Measurements from ENCODE around the gene MTUS2.

Gene MTUS2

DNA sequence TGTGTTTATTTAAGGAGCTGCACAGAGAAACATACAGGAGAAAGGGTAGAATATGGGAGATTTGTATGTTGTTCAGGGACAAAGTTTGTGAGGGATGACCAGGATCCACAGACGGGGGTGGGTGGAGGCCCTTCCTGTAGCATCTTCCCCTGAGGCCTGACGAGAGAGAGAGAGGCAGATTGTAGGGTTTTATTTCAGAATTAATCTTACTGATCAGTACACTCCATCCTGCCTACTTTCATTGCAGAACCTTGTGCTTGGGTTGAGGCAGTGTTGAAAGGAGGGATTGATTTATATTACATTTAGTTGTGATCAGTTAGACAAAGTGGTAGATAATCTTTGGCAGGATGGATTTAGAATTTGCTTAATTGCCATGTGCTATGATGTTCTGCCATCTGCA lies 39.6 kb downstream of the MTUS2 start:
- DNase-seq, result no peak

DNA sequence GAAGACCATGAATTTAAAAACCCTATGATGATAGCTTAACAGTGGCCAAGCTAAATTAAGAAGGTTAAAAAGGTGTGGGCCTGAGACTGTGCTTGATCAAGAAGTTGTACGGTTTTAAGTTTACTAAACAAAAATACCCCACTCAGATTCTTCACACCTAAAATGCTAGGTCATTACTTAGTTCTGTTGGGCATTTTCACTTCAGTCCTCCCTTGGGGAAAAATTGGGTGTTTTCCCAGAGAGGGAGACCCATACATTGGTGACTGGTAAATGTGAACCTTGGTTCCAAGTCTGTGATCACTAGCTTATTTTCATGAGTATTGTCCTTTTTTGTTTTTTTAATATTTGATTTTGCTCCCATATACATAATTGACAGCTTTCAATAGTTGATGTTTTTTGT lies 44.4 kb downstream of the MTUS2 start:
- DNase-seq, result no peak

DNA sequence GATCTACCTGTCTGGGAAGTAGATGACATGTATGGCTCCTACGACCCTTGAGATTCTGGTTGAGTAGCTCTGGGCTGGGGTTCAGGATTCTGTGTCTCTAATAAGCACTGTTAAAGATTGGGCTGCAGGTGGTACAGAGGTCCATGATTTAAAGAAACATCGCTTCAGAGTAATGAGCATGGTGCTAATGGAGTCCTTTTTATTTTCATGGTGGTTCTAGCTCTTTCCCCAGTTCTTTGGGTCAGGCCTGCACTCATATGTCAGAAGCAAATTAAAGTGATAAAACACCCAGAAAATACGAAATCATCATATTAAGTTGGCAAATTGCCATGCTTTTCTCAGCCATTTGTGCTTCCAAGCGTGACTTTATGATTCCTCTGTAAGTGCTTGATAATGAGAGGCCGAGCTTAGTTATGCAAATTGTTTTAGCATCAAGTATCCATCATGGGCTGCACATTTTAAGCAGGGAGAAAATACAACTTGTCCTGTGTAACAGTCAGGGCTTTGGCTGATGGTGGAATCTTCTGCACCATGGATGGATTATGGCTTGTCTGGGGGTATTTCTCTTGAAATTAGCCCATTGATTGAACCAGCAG lies 45.1 kb downstream of the MTUS2 start:
- DNase-seq, result no peak

DNA sequence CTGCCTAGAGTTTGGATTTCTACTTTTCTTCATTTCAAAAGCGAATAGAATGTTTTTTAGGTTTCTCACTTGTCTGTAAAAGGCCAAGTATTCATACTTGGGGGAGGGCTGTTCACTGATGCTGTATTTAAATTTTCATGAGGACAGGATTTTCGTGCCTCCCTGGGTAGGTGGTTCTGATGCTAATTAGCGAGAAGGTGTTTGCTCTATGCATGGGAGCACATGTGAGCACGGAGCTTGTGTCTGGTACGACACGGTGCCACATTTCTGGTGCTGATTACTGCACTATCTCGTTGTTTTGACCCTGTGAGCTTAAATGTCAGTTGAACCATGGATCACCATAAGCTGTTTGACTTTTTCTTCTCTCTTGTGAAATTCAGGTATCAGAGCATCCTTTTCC lies 45.8 kb downstream of the MTUS2 start:
- no peak for DNase-seq

DNA sequence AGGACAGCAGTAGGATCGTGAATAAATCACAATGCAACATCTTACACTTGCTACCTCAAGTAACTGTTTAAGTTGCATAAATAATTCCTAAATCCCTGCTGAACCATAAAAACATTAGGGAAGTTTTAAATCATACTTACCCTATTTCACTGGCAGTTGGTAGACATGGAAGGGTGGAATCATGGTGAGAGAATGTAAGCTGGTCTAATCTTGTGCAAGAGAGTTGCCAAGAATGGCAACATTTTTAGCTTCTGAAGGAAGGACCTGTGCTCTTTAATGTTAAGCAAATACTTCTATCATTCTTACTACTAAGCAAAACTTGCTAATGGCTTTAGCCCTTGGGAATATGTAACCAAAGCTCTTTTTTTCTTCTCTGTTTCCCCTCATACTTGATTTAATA lies 46.8 kb downstream of the MTUS2 start:
- no peak for DNase-seq

DNA sequence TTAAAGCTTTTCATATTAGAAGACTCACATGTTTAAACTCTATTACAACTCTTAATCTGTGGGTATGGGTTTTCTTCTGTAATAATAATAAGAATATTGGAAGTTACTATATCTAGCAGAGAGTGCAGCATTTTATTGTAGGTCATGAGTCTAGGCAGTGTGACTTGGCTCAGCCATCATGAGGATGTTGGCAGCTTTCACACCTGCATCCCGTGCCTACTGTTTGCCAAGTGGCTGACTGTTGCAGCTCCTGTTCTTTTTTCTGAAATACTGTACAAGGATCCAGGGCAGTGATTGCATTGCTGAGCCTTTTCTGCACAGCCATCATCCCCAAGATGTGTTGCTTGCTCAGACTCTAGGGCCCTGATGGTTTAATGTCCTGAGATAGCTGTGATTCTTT lies 47.4 kb downstream of the MTUS2 start:
- no peak for DNase-seq

DNA sequence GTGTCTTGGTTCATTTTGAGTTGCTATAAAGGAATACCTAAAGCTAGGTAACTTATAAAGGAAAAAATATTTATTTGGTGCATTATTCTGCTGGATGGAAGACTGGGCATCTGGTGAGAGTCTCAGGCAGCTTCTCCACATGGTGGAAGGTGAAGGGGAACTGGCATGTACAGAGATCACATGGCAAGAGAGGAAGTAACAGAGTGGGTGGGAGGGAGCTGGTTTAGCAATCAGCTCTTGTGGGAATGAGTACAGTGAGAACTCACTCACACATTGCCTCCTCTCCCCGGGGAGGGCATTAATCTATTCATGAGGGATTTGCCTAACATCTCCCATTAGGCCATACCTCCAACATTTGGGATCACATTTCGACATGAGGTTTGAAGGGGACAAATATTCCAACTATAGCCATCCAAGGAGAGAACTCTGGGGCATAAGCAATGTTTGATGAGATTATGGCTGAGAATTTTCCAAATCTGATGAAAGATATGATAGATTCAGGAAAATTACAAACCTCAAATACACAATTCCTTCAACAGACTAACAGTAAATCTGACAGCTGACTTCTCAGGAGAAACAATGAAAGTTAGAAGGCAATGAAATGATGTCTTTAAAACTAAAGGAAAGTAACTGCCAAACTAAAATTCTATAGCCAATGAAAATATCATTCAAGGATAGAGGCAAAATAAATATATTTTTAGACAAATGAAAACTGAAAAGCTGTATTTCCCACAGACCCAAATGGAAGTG lies 52.5 kb downstream of the MTUS2 start:
- DNase-seq, result no peak

DNA sequence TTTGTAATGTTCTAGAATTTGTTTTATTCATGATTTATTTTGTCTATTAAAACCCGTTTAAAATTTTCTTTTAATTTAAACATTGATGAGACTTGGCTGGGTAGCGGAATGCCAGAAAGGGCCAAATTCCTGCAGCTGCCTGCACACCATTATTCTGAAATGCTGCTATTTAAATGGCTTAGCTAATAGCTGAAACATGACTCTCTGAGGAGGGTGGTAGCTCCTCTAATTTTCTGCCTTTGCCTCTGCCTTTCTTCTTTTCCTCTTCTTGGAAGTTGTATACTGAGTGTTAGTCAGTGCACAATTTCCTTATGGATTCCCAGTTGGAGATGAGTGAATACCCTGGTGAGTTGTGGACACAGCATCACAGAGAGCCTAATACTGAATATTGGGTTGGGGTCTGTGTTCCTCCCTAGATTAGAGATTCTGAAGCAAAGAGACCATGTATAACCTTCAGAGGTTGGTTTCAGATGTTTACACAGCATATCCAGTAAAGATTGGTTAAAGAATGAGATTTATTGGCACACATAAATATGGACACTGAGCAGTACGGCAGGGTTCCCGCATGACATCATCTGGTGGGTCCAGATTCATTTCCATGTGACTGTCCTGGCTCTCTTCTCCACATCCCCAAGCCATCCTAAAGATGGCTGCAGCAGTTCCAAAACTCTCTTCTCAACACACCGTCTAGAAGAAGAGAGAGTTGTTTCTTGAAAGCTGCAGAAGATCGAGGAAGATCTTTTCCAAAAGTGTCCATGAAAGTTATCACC lies 55.9 kb downstream of the MTUS2 start:
- DNase-seq, result no peak

DNA sequence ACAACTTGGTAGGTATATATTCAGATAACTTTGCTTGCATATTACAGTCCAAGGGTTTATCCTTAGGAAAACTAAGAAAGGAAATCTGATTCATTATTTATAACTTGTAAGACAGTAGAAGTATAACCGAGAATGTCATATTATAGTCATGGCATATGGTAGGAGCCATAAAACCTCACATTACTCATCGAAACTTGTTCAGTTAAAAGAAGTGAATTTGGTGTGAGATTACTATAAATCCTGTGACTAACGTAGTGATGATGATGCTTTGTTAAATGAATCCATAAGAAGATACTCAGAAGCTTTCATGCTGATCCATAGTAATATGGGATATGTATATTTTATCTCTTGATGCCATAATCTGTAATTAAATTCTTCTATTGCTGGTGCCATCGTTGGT lies 57.3 kb downstream of the MTUS2 start:
- no peak for DNase-seq

DNA sequence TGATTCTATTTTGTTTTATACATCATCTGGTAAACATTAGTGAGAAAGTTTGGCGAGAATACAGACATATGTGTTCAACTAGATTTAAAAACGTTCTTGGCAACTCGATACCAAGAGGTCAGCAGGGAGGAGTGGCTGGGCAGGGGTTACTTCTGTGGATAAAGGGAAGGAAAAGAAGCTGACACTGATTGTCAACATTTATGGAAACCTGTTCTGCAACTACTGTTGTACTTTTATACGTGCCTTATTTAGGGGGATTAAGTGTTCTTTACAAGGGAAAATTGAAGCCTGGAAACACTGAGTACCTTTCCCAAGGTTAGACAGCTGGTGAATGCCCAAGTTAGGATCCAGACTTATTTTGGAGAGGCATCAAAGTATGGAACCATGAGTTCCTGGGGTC lies 65.0 kb downstream of the MTUS2 start:
- no peak for DNase-seq

DNA sequence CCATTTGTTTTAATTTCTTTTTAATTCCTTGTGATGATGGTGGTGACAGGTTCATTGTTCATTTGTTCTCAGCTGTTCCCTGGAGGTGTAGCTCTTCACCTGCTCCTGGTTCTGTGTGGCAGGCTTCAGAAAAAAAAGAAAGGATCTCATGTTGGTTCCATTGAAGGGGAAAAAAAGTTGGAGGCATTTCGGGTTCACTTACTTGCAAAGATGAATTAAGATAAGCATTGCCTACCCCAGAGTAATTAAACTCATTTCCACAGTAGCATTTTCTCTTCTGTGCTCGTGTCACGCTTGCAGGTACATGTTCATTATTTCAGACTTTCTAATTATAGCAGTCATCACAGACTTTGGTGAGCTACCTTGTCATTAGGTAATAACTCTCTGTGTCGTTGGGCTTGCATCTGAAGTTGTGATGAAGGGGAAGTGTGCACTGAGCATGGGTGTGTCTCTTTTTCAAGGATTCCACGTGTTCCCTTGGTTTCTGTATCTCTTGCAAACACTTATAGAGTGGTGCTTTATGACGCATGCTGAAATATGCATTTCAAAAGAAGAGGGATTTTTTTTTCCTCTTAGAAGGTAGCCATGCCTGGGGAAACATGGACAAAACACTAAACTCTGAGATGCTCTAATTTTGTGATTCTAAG lies 69.1 kb downstream of the MTUS2 start:
- DNase-seq, result no peak

DNA sequence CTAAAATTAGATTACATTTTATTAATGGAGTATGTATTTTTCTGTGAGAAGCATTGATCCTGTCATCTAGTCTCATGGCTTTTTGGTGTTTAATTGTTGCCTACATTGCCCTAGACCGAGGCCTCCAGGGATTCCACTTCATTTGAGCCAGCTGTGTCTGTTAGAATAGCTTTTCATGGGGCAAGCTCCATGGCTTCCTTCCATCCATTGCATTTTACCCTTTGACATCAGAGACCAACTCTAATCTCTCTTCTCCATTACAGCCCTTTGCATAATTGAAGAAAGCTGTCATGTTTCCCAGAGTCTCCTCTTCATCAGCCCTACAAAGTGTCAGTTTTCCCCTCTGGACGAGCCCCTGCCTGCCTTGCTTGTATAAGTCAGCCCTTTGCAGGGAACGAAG lies 70.6 kb downstream of the MTUS2 start:
- DNase-seq, result no peak

DNA sequence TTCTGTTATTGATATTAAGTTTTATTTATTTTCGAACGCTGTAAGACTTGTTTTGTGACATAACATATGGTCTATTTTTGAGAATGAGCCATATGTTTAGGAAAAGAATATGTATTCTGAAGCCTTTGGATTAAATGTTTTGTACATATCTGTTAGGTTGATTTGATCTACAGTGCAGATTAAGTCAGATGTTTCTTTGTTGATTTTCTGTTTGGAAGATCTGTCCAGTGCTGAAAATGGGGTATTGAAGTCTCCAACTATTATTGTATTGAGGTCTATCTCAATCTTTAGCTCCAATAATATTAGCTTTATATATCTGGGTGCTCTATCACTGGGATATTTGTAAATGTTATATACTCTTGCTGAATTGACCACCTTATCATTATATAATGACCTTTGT lies 97.9 kb downstream of the MTUS2 start:
- DNase-seq, result no peak

DNA sequence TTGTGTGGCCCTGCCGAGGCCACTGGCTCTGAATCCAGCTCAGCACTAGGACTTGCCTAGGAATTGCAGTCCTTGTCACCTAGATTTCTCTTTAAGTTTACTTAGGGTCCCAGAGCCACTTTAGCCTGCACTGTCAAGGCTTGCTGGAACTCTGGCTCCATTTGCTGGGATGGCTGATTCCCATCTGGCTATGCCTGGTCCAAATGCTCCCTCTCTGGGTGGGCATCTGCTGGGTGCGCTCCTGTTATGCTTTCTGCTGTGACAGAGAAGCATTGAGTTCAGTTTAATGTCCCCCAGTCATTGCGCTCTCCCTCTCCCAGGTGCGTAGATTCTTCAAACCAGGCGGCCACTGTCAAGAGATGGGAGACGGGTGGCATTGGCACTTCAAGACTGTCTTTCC lies 102.2 kb downstream of the MTUS2 start:
- no peak for DNase-seq

DNA sequence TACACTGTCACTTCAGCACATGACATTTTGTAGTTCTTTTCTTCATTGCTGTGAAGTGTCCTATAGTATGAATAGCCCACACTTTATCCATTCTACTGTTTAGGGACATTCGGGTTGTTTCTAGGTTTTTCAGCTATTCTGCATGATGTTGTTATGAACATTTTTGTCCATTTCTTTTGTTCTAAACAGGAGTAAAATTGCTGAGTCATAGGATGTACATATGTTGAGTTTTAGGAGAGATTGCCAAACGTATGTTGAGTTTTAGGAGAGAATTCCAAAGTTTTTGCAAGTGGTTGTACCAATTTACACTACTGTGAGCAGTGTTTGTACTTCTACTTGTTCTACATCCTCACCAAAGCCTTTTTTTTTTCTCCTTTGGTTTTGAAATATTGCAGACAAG lies 115.0 kb downstream of the MTUS2 start:
- no peak for DNase-seq

DNA sequence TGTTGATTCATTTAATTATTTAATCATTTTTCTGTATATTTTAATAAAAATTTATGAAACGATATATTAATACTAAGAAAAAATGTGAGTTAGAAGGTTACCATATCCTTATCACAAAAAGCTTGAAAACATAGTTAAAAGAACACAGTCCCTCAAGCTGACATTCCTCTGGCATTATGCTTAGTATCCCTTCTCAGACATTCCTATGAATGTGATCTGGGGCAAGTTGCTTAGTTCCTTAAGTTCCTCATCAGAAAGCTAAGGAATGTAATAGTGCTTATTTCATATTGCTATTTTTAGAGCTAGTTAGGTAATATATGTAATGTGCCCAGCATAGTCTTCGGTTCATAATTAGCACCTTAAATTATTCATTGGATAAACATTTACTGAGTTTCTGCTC lies 122.8 kb downstream of the MTUS2 start:
- DNase-seq, result no peak

DNA sequence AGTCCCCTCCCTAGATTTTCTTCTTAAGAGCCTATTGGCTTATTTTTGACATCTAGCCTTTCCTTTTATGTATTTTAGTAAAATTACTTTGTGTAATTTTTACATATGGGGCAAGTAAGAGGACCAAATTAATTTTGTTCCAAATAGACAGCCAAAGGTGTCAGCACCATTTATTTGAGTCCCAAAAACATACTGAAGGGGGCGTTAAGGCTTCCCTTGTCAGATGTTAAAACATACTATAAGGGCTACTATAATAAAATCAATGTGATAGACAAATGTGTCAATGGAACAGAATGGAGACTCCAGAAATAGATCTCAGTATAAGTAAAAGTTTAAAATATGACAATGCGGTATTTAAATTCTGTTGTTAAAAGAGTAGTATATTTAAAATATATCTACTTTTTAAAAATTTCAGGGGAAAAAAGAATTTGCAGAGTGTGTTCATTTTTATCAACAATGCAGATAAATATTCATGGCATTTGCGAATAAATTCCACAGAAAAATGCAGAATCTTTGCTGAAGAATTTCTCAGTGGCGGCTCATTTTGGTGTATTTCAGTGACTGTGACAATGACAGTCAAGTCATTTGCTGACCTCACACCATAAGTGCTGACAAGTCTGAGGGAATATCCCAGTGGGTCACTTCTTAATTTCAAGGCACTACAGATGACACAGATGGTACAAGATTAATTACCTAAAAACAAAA lies 133.7 kb downstream of the MTUS2 start:
- no peak for DNase-seq

DNA sequence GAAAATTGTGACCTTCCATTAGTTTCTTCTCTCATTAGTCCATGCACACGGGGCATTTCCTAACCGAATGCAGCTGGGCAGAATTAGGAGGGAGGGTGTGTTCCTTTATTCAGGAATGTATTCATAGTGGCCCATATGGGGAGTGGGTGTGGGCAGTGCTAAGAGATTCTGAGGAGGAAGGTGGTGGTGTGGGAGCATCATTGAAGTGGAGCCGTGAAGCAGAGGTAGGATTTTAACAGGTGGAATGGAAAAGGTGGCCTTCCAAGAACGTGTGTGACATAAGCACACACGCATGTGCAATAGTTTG lies 134.2 kb downstream of the MTUS2 start:
- DNase-seq, result no peak

DNA sequence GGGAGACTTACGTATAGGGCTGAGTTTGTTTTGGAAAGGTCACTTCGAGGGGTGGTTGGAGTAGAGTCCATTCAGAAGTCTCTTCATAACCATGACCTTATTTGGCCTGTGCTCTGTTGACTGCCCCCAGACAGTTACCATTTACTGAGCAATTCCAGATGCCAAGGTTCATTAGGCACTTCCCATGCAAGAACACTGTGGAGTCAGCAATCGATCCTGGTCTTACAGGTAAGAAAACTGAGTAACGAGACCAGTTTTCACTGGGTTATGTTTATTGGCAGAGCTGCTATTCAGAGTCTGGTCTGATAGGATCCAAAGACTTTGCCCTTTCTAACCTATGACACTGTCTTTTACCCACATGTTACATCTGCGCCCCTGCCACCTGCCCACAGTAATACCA lies 134.7 kb downstream of the MTUS2 start:
- DNase-seq, result no peak

DNA sequence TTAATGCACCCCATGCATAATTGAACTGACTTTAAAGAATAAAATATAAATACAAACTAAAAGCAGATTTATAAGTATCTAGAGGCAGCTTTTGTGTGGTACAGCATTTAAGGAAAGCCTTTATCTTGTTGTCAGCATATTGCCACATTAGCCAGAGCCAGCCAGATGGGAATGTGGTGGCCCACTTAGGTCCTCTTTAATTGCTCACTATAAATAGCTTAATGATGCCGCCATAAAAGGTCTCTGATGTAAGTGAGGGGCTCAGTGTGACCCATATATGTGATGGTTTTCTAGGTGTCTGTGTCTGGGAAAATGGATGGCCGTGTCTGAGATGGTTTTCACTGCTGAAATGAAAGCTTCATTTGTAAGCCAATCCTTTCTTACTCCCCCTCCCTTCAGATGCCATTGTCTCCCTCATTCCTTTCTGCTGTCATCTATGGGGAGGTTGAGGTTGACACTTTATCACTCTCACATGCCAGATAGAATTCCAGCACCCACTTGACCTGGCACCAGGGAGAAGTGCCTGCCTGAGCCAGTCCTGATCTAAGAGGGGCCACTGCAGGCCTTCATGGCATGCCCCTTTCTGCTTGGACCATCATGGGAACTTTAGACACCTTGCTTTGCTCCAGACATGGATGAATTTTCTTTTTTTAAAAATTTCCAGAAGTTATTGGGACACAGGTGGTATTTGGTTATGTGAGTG lies 135.3 kb downstream of the MTUS2 start:
- DNase-seq, result no peak

DNA sequence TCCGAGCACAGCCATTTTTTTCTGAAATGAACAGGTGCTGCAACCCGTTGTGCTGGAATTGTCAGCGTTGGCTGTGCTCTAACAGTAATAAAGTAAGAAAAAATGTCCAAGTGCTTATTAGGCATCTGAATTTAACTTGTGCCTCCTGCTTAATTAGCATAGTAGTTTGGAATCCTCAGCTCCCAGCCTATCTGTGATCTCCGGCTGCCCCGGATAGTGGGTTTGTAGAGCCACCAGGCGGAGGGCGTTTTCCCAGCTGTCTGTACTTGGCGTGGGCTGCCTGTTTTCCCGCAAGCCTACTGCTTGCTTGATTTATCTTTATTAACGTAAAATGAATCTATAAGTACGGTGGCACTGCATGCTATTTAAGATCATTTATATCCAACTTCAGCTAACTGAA lies 137.9 kb downstream of the MTUS2 start:
- DNase-seq, result no peak

DNA sequence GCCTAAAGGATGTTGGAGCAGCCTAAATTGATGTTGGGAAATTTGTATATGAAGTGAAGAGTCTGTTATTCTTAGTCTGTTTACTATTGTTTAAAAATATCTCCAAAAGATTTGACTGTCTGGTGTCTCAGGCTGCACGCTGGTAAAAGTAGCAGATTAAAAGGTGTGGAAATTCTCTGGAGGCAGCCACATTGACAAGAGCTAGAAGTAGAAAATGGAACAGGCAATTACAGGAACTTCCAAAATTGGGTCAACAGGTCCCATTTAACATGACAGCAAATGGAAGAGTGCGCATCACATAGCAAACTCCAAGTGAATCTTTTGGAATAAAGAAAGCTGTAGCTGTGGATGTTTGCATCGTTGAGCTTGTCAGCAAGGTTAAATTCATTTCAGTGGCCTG lies 138.3 kb downstream of the MTUS2 start:
- no peak for DNase-seq

DNA sequence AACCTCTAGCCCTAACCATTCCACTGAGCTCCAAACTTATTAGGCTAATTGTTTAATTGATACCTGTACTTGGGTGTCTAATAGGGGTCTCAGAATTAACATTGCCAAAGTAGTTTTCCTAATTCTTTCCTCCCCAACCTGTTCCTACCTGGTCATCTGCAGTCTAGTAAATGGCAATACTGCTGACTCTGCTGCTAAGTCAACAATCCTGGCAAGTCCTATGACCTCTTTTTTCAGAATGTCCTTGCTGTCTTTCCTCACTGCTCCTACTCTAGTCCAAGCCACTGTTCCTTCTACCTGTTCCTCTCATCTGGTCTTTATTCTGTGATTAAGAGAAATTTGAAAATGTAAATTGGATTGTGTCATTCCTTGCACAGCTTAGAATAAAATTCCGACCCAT lies 143.9 kb downstream of the MTUS2 start:
- no peak for DNase-seq
